Muscle of leg (tissue), 11 donors: ENCODE measurements around the gene KLF16. TPM values are rescaled to one million over a fixed set of nuclear protein-coding genes. Genes with fewer than 3 reads are reported as not detected.

Experiments
- DNase-seq: peaks from one replicate; pipeline ENCODE4 v3.0.0; 2013
- H3K27ac ChIP-seq: one replicate; pipeline ENCODE4 v1.5.1; 2013; ENCODE audit warnings: mild to moderate bottlenecking, low read length, control low read depth
- H3K27me3 ChIP-seq: one replicate; pipeline ENCODE4 v1.6.1; 2013; ENCODE audit warnings: low read length; ENCODE audit not compliant: control insufficient read depth, insufficient read depth
- H3K36me3 ChIP-seq: one replicate; pipeline ENCODE4 v1.6.1; 2013; ENCODE audit warnings: low read length; ENCODE audit not compliant: control insufficient read depth, insufficient read depth
- H3K4me1 ChIP-seq: one replicate; pipeline ENCODE4 v1.6.1; 2013; ENCODE audit warnings: low read length; ENCODE audit not compliant: control insufficient read depth, insufficient read depth
- H3K4me3 ChIP-seq: one replicate; pipeline ENCODE4 v1.5.1; 2013; ENCODE audit warnings: low read length, control low read depth
- H3K9me3 ChIP-seq: replicated peaks from 2 replicates; pipeline ENCODE4 v1.6.1; 2013; ENCODE audit warnings: low read depth, low read length; ENCODE audit not compliant: control insufficient read depth
- WGBS: methylation state at CpG from one replicate; pipeline ENCODE4 v1.1.5; 2013; ENCODE audit warnings: missing lambda C conversion rate; ENCODE audit not compliant: insufficient coverage; 5-methylcytosine and 5-hydroxymethylcytosine counted together
- polyA plus RNA-seq, 8 donors: library from polyadenylated mRNA; unstranded; fragments of 120-200 nt; gene quantifications; one replicate each; pipeline versions ENCODE4 v1.2.1 to v1.2.3, GENCODE V29; 2013; ENCODE audit warnings: inconsistent platforms in 1 of 8, low replicate concordance in 1 of 8; ENCODE audit not compliant: insufficient read length in 8 of 8, insufficient read depth in 1 of 8
- total RNA-seq: library from RNA; stranded (reverse); fragments of 120-200 nt; gene quantifications from one replicate; pipeline ENCODE4 v1.2.4, GENCODE V29; 2013

Gene KLF16
- total and polyA plus RNA-seq, 9 donors = 4.1 to 15.0 (median 12.7) TPM

- Histone ChIP-seq H3K4me1 (peaks cover 23% of the 10 kb centered on the region), H3K27me3 (no peaks in the 10 kb centered on the region), H3K4me3 (no peak overlapping the region), H3K9me3 (no peaks in the 10 kb centered on the region), H3K36me3 (peaks cover 19% of the 10 kb centered on the region), H3K27ac (no peak overlapping the region)
- 91% methylated on average over 9 of the region's 15 CpGs for WGBS
- no peak for DNase-seq
These were observed 7.8 kb upstream of the KLF16 start for GRCh38 chr19:1871140-1871597.

- DNase-seq = no peak
- H3K27ac ChIP-seq = no peak overlapping the region
- no peaks in the 10 kb centered on the region for H3K27me3 ChIP-seq
- WGBS = 56% methylated on average over 2 of the region's 7 CpGs
- H3K4me3 ChIP-seq = no peak overlapping the region
- no peaks in the 10 kb centered on the region for H3K9me3 ChIP-seq
- H3K4me1 ChIP-seq = peaks cover 21% of the 10 kb centered on the region
- H3K36me3 ChIP-seq = peaks cover 19% of the 10 kb centered on the region
These were observed 5.6 kb upstream of the KLF16 start for GRCh38 chr19:1868971-1869370.

GRCh38 chr19:1867349-1867724 lies 4.0 kb upstream of the KLF16 start:
- H3K4me3 ChIP-seq = no peak overlapping the region
- H3K36me3 ChIP-seq = peaks cover 11% of the 10 kb centered on the region
- peaks cover 7% of the 10 kb centered on the region for H3K4me1 ChIP-seq
- DNase-seq = no peak
- WGBS = 93% methylated on average over 9 of the region's 9 CpGs
- H3K9me3 ChIP-seq = no peaks in the 10 kb centered on the region
- H3K27me3 ChIP-seq = no peaks in the 10 kb centered on the region
- H3K27ac ChIP-seq = no peak overlapping the region

GRCh38 chr19:1866693-1867348 lies 3.4 kb upstream of the KLF16 start:
- no peaks in the 10 kb centered on the region for H3K9me3 ChIP-seq
- peaks cover 9% of the 10 kb centered on the region for H3K36me3 ChIP-seq
- no peak overlapping the region for H3K27ac ChIP-seq
- no peak for DNase-seq
- H3K4me3 ChIP-seq = no peak overlapping the region
- WGBS = 77% methylated on average over 5 of the region's 8 CpGs
- no peaks in the 10 kb centered on the region for H3K27me3 ChIP-seq
- H3K4me1 ChIP-seq = peaks cover 12% of the 10 kb centered on the region

GRCh38 chr19:1865172-1866010 lies 2.0 kb upstream of the KLF16 start:
- H3K4me3 ChIP-seq = peak overlapping the region; percentile 89
- 81% methylated on average over 12 of the region's 17 CpGs for WGBS
- no peaks in the 10 kb centered on the region for H3K27me3 ChIP-seq

GRCh38 chr19:1864480-1865171 lies 1.2 kb upstream of the KLF16 start:
- peak overlapping the region; percentile 97 for H3K27ac ChIP-seq
- no peaks in the 10 kb centered on the region for H3K9me3 ChIP-seq
- DNase-seq = peak; percentile 80
- peaks cover 34% of the 10 kb centered on the region for H3K4me1 ChIP-seq
- H3K36me3 ChIP-seq = no peaks in the 10 kb centered on the region
- H3K27me3 ChIP-seq = no peaks in the 10 kb centered on the region
- under 1% methylated on average over 42 of the region's 52 CpGs for WGBS
- H3K4me3 ChIP-seq = peak overlapping the region; percentile 89

More at GRCh38 chr19:1865172-1866010, 2.0 kb upstream of the KLF16 start:
- no peaks in the 10 kb centered on the region for H3K36me3 ChIP-seq
- peak overlapping the region; percentile 97 for H3K27ac ChIP-seq
- H3K4me1 ChIP-seq = peaks cover 27% of the 10 kb centered on the region
- DNase-seq = peak; percentile 43
- H3K9me3 ChIP-seq = no peaks in the 10 kb centered on the region

- Histone ChIP-seq H3K36me3 (no peaks in the 10 kb centered on the region), H3K9me3 (no peaks in the 10 kb centered on the region), H3K27ac (peak overlapping the region; percentile 97), H3K4me1 (peaks cover 42% of the 10 kb centered on the region), H3K4me3 (peak overlapping the region; percentile 89), H3K27me3 (no peaks in the 10 kb centered on the region)
- under 1% methylated on average over 83 of the region's 115 CpGs for WGBS
- DNase-seq = peak; percentile 97
These were observed 480 bp upstream of the KLF16 start for GRCh38 chr19:1863638-1864479.

GRCh38 chr19:1862424-1863327 lies 703 bp downstream of the KLF16 start:
- peak overlapping the region; percentile 82 for H3K27ac ChIP-seq
- WGBS = under 1% methylated on average over 86 of the region's 109 CpGs
- H3K4me1 ChIP-seq = peaks cover 51% of the 10 kb centered on the region
- DNase-seq = peak; percentile 67
- no peaks in the 10 kb centered on the region for H3K27me3 ChIP-seq
- H3K9me3 ChIP-seq = no peaks in the 10 kb centered on the region
- no peaks in the 10 kb centered on the region for H3K36me3 ChIP-seq
- H3K4me3 ChIP-seq = peak overlapping the region; percentile 57

- H3K4me3 ChIP-seq = peak overlapping the region; percentile 57
- DNase-seq = peak; percentile 44
- peaks cover 57% of the 10 kb centered on the region for H3K4me1 ChIP-seq
- H3K27me3 ChIP-seq = no peaks in the 10 kb centered on the region
- 1% methylated on average over 21 of the region's 21 CpGs for WGBS
- H3K36me3 ChIP-seq = no peaks in the 10 kb centered on the region
- no peaks in the 10 kb centered on the region for H3K9me3 ChIP-seq
- peak overlapping the region; percentile 82 for H3K27ac ChIP-seq
These were observed 1.3 kb downstream of the KLF16 start for GRCh38 chr19:1862068-1862423.
